GM19438 (cell line): ENCODE measurements around the gene ADAM12.

Experiments used
- ATAC-seq: cut with Tn5 transposase; IDR thresholded peaks from one replicate; pipeline ENCODE4 v1.9.1; 2021; ENCODE audit warnings: low read depth; ENCODE audit not compliant: unreplicated experiment

The ADAM12 gene

GRCh38 chr10:126041804-126042231, 346.5 kb downstream of the ADAM12 start:
- peak; percentile 99 for ATAC-seq

DNA sequence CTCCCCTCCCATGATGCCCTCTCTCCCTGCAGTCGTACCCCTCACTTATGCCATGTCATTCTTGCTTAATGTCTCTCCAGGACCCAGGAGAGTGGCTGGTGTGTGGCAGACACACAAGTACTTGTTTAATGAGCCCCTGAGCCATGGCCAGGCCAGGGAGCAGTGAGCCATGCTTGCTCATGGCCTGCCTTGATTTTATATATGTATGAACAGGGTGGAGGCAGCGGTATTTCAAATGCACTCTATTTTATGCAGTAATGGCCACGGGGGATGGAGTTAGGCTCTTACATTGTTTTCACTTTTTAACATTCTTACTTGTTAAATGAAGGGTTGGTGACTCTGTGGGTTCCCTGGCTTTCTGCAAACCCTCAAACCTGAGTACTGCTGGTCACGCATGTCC, 347.2 kb downstream of the ADAM12 start:
- no peak for ATAC-seq

- ATAC-seq = no peak
Observed at GRCh38 chr10:126037946-126038345, 350.3 kb downstream of the ADAM12 start.

- ATAC-seq = no peak
Observed at GRCh38 chr10:126036515-126036914, 351.8 kb downstream of the ADAM12 start.

DNA sequence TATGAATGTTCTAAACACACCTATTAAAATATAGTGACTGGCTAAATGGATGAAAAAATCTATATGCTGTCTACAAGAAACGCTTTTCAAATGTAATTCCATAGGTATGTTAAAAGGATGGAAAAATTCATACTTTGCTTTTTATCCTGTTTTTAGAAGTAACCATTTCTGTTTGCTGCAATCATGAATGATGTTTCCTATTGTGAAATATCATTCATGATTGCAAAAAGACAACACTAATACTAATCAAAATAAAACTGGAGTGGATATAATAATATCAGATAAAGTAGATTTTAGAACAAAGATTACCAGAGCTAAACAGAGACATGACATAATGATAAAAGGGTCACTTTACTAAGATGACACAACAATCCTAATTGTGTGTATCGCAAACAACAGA, 353.7 kb downstream of the ADAM12 start:
- no peak for ATAC-seq

DNA sequence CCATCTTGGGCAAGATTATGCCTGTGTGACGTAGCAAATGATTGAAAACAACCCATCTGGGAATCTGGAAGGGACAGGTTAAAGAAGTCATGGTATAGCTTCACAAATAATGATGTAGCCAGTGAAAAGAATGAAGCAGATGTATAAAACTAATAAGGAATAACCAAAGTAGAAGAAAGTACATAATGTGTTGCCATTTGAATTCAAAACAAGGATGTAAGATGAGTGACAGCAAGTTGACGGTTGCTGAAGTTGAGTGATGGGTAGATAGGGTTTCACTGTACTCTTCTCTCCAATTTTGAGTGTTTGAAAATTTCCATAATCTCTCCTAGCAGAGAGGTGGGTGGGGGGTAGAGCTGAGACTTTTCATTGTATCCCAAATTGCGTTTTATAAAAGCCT, 358.3 kb downstream of the ADAM12 start:
- ATAC-seq = no peak

DNA sequence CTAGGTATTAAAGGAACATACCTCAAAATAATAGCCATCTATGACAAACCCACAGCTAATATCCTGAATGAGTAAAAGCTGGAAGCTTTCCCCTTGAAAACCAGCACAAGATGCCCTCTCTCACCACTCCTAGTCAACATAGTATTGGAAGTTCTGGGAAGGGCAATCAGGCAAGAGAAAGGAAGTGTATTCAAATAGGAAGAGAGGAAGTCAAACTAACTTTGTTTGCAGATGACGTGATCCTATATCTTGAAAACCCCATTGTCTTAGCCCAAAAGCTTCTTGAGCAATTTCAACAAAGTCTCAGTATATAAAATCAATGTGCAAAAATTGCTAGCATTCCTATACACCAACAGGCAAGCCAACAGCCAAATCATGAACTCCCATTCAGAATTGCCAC, 360.6 kb downstream of the ADAM12 start:
- no peak for ATAC-seq

GRCh38 chr10:126022841-126023240, 365.4 kb downstream of the ADAM12 start:
- no peak for ATAC-seq

GRCh38 chr10:126021833-126022500, 366.3 kb downstream of the ADAM12 start:
- ATAC-seq = no peak

DNA sequence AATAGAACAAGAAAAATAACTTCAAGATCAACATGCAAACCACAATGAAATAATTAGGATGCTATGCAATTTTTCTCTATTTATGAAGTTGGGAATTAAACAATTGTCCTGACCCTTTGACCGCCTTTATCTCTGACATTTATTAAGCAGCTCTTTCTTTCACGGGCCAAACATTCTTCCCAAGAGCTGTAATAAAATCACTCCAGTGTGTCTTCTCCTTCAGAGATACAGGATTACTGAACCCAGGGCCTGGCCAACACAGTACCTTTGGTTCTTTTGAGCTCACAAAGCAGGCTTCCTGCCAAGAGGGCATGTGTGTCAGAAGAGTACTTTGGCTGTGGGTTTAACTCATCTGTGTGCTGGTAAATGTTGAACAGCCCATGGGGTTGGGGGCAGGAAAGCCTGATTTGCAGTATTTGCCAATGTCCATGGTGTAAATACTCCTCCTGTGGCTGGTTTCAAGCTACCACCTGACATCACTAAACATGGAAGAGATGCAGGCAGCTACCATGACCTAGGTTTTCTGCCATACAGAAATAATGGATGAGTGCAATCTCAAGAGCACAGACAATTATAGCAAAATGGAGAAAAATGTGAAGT, 370.2 kb downstream of the ADAM12 start:
- ATAC-seq = no peak

- ATAC-seq = no peak
Observed at GRCh38 chr10:126016882-126017281, 371.4 kb downstream of the ADAM12 start.

DNA sequence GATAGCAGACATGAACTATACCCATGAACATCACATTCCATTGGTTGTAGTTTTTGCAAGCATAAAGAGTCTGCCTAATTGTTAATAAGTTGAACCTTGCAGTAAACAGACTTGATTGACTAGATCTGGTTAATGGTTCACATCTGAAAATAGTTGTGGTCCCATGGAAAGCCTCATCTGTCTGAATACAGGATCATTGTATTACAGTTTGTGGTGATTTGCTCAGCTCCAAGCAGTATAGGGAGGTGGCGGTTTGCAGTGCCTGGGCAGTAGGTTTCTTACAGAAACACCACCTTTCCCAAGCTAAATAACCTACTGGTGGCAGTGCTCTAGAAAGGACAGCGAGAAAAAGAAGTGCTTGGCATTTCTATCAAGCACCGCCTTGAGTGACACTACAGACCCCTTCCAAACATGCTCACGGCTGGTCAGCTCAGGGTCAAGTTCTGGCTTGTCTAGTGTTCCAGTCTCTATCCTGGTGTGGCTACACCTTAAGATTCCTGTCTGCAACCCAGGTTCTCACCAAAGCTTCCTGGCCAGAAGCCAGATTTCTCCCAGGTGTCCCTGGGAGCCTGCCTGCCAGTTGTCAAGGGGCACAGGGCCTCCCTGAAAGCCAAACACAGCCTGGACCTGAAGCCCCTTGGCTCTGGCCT, 372.0 kb downstream of the ADAM12 start:
- no peak for ATAC-seq

DNA sequence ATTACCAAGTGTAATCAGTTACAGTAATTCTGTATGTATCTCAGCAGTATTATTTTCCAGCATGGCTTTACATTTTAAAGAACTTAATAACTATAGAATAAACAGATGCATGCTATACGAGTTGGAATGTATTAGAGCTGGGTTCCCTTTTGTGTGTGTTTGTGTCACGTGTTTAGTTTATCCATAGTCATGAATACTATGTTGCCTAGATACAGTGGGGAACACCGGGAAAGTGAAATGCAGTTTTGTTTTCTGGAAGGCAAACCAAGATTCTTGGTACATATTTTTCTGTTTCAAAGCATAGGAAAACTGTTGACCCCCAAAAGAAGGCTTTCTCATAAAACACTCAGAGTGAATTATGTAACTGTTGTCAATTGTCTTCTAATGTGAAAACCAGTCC, 372.9 kb downstream of the ADAM12 start:
- ATAC-seq = no peak

GRCh38 chr10:126014309-126014708, 374.0 kb downstream of the ADAM12 start:
- ATAC-seq = no peak

DNA sequence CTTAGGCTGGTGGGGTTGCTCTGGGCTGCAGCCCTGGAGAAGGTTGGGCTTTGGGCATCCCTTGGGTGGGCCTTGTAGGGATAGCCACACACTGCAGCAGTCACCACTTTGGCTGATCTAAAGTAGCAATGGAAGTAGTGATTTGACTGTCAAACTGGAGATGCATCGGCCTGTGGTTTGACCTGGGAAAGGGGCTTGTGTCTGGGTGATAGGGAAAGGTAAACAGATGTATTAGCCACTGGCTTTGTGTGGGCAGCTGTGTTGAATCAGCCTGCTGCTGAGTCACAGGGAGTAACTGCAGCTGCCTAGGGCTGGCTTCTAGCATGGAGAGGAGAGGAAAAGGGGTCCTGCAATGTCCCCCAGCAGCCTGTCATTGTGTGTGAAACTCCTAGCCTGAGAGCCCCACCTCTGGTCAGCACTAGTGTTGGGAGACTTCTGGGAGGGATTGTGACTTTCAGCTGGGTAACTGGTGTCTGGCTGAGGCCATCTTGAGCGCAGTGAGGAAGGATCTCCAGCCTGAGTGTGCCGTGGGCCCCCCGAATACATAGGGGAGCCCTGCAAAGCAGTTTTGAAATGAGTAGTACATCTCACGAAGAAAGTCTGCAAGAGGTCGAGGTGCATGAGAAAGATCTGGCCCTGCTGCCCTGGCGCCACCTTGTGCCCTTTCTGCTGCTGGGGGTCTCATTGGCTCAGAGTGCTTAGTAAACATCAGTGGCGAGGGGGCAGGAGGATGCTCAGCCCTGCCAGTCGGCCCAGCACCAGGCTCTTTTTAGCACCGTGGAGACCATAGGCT, 374.6 kb downstream of the ADAM12 start:
- no peak for ATAC-seq

GRCh38 chr10:126012485-126012884, 375.8 kb downstream of the ADAM12 start:
- no peak for ATAC-seq

DNA sequence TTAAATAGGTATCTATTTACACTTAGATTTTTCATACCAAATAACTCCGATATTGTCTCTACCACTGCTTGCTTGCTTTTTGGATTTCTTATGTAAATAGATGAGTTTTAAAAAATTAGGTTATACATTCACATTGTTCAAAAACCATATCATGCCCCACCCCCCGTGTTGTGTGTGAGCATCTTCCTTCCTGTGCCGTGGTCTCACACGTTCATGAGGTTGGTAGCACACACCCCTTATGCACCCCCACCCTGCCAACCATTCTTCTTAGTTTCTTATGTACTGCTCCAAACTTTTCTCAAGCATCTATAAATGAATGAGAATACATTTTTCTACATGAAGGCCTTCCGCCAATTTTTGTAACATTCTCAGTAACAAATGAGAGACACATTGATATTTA, 376.3 kb downstream of the ADAM12 start:
- ATAC-seq = no peak

GRCh38 chr10:126009650-126010049, 378.6 kb downstream of the ADAM12 start:
- ATAC-seq = no peak

GRCh38 chr10:126006906-126007305, 381.4 kb downstream of the ADAM12 start:
- no peak for ATAC-seq

GRCh38 chr10:126006264-126006663, 382.0 kb downstream of the ADAM12 start:
- ATAC-seq = no peak

DNA sequence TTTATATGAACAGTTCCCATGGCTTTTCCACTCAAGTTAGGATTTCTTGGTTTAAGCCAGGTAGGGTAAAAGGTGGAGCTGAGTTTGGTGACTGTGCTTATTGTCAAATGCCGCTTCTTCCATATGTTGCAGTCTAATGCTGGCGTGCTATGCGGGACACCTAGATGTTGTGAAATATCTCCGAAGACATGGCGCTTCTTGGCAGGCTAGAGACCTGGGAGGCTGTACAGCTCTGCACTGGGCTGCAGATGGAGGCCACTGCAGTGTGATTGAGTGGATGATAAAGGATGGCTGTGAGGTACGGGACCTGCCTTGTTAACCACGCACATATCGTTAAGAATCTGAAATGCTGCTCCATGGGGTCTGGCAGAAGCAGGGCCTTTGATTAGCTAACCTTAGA, 383.5 kb downstream of the ADAM12 start:
- no peak for ATAC-seq
